HFFc6 (cell line): Measurements from ENCODE around the gene ANKRD9. TPM values are rescaled to one million over a fixed set of nuclear protein-coding genes. Genes with fewer than 3 reads are reported as not detected.

Experiments
- DNase-seq: peaks from one replicate; pipeline ENCODE4 v3.0.0-alpha.2; 2018
- H3K27ac Mint-ChIP-seq: 2 replicates; pipeline ENCODE4 v1.8.0; 2020; ENCODE audit warnings: mild to moderate bottlenecking, mixed read lengths
- H3K27me3 Mint-ChIP-seq: 2 replicates; pipeline ENCODE4 v1.8.0; 2021; ENCODE audit warnings: mild to moderate bottlenecking, moderate library complexity, mixed read lengths; ENCODE audit not compliant: insufficient read depth
- H3K36me3 Mint-ChIP-seq: 2 replicates; pipeline ENCODE4 v1.8.0; 2021; ENCODE audit warnings: low read depth, mixed read lengths
- H3K4me1 Mint-ChIP-seq: 2 replicates; pipeline ENCODE4 v1.8.0; 2020; ENCODE audit warnings: low read depth, mixed read lengths
- H3K4me3 Mint-ChIP-seq: 2 replicates; pipeline ENCODE4 v1.8.0; 2020; ENCODE audit warnings: mild to moderate bottlenecking, moderate library complexity, mixed read lengths
- H3K9me3 Mint-ChIP-seq: 2 replicates; pipeline ENCODE4 v1.8.0; 2020; ENCODE audit warnings: mild to moderate bottlenecking, mixed read lengths
- CTCF ChIP-seq: fragments of 200-600 bp; sonication (generic); IDR thresholded peaks from 2 replicates; pipeline ENCODE4 v1.5.0; 2021; ENCODE audit warnings: antibody characterized with exemption, mild to moderate bottlenecking
- total RNA-seq, 6 experiments: library from RNA; stranded (reverse); fragmentation: NEBNext Ultra II Directional; extraction: Animal tissue kit (Norgen Biotek cat#: 25700); gene quantifications; 2 replicates in 1 of 6; 3 replicates in 5 of 6; pipeline ENCODE4 v1.2.3, GENCODE V29; 2021

The ANKRD9 gene
- total RNA-seq, 6 experiments from 2014 or later, result 13.4 to 18.0 (median 15.6) TPM

- Mint-ChIP-seq H3K27me3 (no peaks in the 10 kb centered on the region; the same call in 1 of the 2 replicates), H3K4me1 (peaks cover 24% of the 10 kb centered on the region), H3K9me3 (no peaks in the 10 kb centered on the region), H3K4me3 (no peak overlapping the region), H3K27ac (no peak overlapping the region), H3K36me3 (no peaks in the 10 kb centered on the region)
- DNase-seq, result no peak
- no peak for TF ChIP-seq CTCF
These were observed 19.0 kb upstream of the ANKRD9 start for GRCh38 chr14:102528431-102529170.

GRCh38 chr14:102525929-102526497 is 16.4 kb upstream of the ANKRD9 start:
- H3K9me3 Mint-ChIP-seq, result no peaks in the 10 kb centered on the region
- peak overlapping the region; percentile 90 for H3K4me3 Mint-ChIP-seq
- H3K27ac Mint-ChIP-seq, result peak overlapping the region; percentile 89
- peaks cover 28% of the 10 kb centered on the region for H3K4me1 Mint-ChIP-seq
- H3K36me3 Mint-ChIP-seq, result no peaks in the 10 kb centered on the region
- DNase-seq, result no peak
- no peak for TF ChIP-seq CTCF
- no peaks in the 10 kb centered on the region; the same call in 1 of the 2 replicates for H3K27me3 Mint-ChIP-seq

- Mint-ChIP-seq H3K4me1 (peaks cover 26% of the 10 kb centered on the region), H3K27me3 (no peaks in the 10 kb centered on the region; the same call in 1 of the 2 replicates), H3K4me3 (peak overlapping the region; percentile 90), H3K27ac (peak overlapping the region; percentile 89), H3K36me3 (no peaks in the 10 kb centered on the region), H3K9me3 (no peaks in the 10 kb centered on the region)
- no peak for TF ChIP-seq CTCF
- DNase-seq, result peak; percentile 63
These were observed 15.8 kb upstream of the ANKRD9 start for GRCh38 chr14:102525219-102525928.

- Mint-ChIP-seq H3K27ac (peak overlapping the region; percentile 89), H3K27me3 (no peaks in the 10 kb centered on the region), H3K9me3 (no peaks in the 10 kb centered on the region), H3K4me1 (peaks cover 26% of the 10 kb centered on the region), H3K36me3 (no peaks in the 10 kb centered on the region), H3K4me3 (peak overlapping the region; percentile 90)
- TF ChIP-seq CTCF, result peak; percentile 100
- peak; percentile 99 for DNase-seq
These were observed 15.1 kb upstream of the ANKRD9 start for GRCh38 chr14:102524451-102525218.
